ENCODE measurements around the gene PPP1R37.

DNA sequence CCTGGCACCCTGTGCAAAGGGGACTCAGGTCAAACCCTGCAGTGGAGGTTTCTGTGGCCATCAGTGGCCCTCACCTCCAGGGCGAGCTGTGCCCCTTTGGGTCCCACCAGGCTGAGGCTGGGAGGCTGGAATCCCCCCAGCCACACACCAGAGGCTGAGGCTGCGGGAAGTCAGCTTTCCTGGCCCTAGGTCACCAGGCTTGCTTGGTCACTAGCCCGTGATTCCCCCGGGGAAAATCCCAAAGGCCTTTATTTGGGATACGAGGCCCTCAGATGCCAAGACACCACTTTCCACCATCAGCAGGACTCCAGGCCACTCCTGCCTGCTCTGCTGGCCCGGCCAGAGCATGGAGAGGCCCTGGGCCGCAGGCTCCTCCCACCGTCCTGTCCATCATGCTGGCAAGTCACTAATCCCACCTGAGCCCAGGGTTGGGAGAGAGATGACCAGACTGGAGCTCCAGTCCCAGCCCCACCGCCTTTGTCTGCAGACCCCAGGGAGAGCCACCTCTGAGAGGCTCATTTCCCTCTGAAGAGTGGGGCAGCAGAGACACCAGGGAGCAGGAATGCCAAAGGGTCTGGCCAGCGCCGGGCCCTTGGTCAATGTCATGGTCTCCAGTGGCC, 63.1 kb downstream of the PPP1R37 start:
- TF ChIP-seq ZFP30 (CRISPR knock-in tag; IDR thresholded peaks at IDR 0.05) (no peak), PPARA (CRISPR knock-in tag; IDR thresholded peaks at IDR 0.05; ENCODE audit: borderline replicate concordance) (no peak), ZFP3 (CRISPR knock-in tag; IDR thresholded peaks at IDR 0.05) (no peak), OSR1 (CRISPR knock-in tag; IDR thresholded peaks at IDR 0.05) (no peak), ZC3H10 (CRISPR knock-in tag; IDR thresholded peaks at IDR 0.05) (no peak), ISL1 (CRISPR knock-in tag; IDR thresholded peaks at IDR 0.05) (no peak), ZNF565 (CRISPR knock-in tag; conservative IDR thresholded peaks at IDR 0.05; ENCODE audit: low read depth) (no peak), TSHZ2 (CRISPR knock-in tag; IDR thresholded peaks at IDR 0.05) (no peak), ARNTL (CRISPR knock-in tag; IDR thresholded peaks at IDR 0.05; ENCODE audit: borderline replicate concordance, low read depth) (no peak), GLIS3 (CRISPR knock-in tag; IDR thresholded peaks at IDR 0.05) (no peak)
- TF ChIP-seq, protein P1, sequence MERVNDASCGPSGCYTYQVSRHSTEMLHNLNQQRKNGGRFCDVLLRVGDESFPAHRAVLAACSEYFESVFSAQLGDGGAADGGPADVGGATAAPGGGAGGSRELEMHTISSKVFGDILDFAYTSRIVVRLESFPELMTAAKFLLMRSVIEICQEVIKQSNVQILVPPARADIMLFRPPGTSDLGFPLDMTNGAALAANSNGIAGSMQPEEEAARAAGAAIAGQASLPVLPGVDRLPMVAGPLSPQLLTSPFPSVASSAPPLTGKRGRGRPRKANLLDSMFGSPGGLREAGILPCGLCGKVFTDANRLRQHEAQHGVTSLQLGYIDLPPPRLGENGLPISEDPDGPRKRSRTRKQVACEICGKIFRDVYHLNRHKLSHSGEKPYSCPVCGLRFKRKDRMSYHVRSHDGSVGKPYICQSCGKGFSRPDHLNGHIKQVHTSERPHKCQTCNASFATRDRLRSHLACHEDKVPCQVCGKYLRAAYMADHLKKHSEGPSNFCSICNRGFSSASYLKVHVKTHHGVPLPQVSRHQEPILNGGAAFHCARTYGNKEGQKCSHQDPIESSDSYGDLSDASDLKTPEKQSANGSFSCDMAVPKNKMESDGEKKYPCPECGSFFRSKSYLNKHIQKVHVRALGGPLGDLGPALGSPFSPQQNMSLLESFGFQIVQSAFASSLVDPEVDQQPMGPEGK (CRISPR knock-in tag; IDR thresholded peaks at IDR 0.05; ENCODE audit: borderline replicate concordance) = no peak
